ENCODE results near the gene RPLP2.

Gene RPLP2

GRCh38 chr11:853682-854448, 44.1 kb downstream of the RPLP2 start:
- DNase-seq, result no peak

- no peak for DNase-seq
These were observed 45.0 kb downstream of the RPLP2 start for GRCh38 chr11:854601-855329.

GRCh38 chr11:855330-855674, 45.5 kb downstream of the RPLP2 start:
- DNase-seq, result no peak

GRCh38 chr11:855796-856195, 46.0 kb downstream of the RPLP2 start:
- no peak for DNase-seq

GRCh38 chr11:856397-856796, 46.6 kb downstream of the RPLP2 start:
- no peak for DNase-seq

- no peak for DNase-seq
These were observed 48.4 kb downstream of the RPLP2 start for GRCh38 chr11:858053-858761.

- DNase-seq, result no peak
These were observed 49.1 kb downstream of the RPLP2 start for GRCh38 chr11:858762-859339.

GRCh38 chr11:859394-860131, 49.8 kb downstream of the RPLP2 start:
- peak; percentile 88 for DNase-seq

GRCh38 chr11:860234-861104, 50.7 kb downstream of the RPLP2 start:
- DNase-seq, result no peak

GRCh38 chr11:861105-861479, 51.3 kb downstream of the RPLP2 start:
- no peak for DNase-seq

- DNase-seq, result no peak
These were observed 52.4 kb downstream of the RPLP2 start for GRCh38 chr11:862081-862661.

Data from femur (tissue), 1 donor.